H9 (cell line): ENCODE results near the gene DPM3. TPM values are rescaled to one million over a fixed set of nuclear protein-coding genes. Genes with fewer than 3 reads are reported as not detected.

ENCODE experiments used
- DNase-seq: peaks from one replicate; pipeline ENCODE4 v3.0.0-alpha.2; 2017
- H2AFZ ChIP-seq: one replicate; pipeline ENCODE4 v1.6.1; 2013; ENCODE audit warnings: mild to moderate bottlenecking, low read length, control low read depth, moderate library complexity
- H2AK5ac ChIP-seq: 2 replicates; pipeline ENCODE4 v1.6.1; 2013; ENCODE audit warnings: low read length, control low read depth, mixed read lengths; ENCODE audit not compliant: insufficient read length
- H2BK120ac ChIP-seq: one replicate; pipeline ENCODE4 v1.6.1; 2013; ENCODE audit warnings: low read depth, mild to moderate bottlenecking, low read length, control low read depth, inconsistent platforms; ENCODE audit not compliant: poor library complexity, severe bottlenecking
- H2BK12ac ChIP-seq: 2 replicates; pipeline ENCODE4 v1.6.1; 2013; ENCODE audit warnings: low read length, control low read depth, mixed read lengths, low read depth; ENCODE audit not compliant: insufficient read length
- H2BK15ac ChIP-seq: 2 replicates; pipeline ENCODE4 v1.6.1; 2013; ENCODE audit warnings: low read depth, low read length, control low read depth
- H2BK20ac ChIP-seq: one replicate; pipeline ENCODE4 v1.6.1; 2013; ENCODE audit warnings: low read depth, mild to moderate bottlenecking, low read length, control low read depth, inconsistent platforms; ENCODE audit not compliant: poor library complexity, severe bottlenecking
- H2BK5ac ChIP-seq: 2 replicates; pipeline ENCODE4 v1.6.1; 2013; ENCODE audit warnings: low read length, control low read depth, mixed read lengths; ENCODE audit not compliant: insufficient read length
- H3K14ac ChIP-seq: 2 replicates; pipeline ENCODE4 v1.6.1; 2013; ENCODE audit warnings: low read length, control low read depth; ENCODE audit not compliant: insufficient read depth
- H3K18ac ChIP-seq: 2 replicates; pipeline ENCODE4 v1.6.1; 2013; ENCODE audit warnings: low read depth, mild to moderate bottlenecking, mixed read lengths, low read length, control low read depth; ENCODE audit not compliant: insufficient read length
- H3K23ac ChIP-seq: 2 replicates; pipeline ENCODE4 v1.6.1; 2013; ENCODE audit warnings: low read length, control low read depth, mixed read lengths, low read depth; ENCODE audit not compliant: insufficient read length
- H3K23me2 ChIP-seq: 2 replicates; pipeline ENCODE4 v1.6.1; 2013; ENCODE audit warnings: low read depth, mild to moderate bottlenecking, mixed read lengths, low read length, control low read depth; ENCODE audit not compliant: insufficient read length, poor library complexity, severe bottlenecking
- H3K27ac ChIP-seq: 2 replicates; pipeline ENCODE4 v1.5.1; 2013; ENCODE audit warnings: low read length, control low read depth, mixed read lengths, low read depth; ENCODE audit not compliant: insufficient read length
- H3K27me3 ChIP-seq: 2 replicates; pipeline ENCODE4 v1.6.1; 2013; ENCODE audit warnings: low read length, control low read depth, inconsistent platforms; ENCODE audit not compliant: insufficient read depth
- H3K4ac ChIP-seq: 2 replicates; pipeline ENCODE4 v1.6.1; 2013; ENCODE audit warnings: low read depth, mild to moderate bottlenecking, control low read depth, inconsistent platforms, low read length, moderate library complexity
- H3K4me1 ChIP-seq: 2 replicates; pipeline ENCODE4 v1.6.1; 2013; ENCODE audit warnings: low read length, control low read depth, inconsistent platforms; ENCODE audit not compliant: insufficient read depth
- H3K4me2 ChIP-seq: 2 replicates; pipeline ENCODE4 v1.6.1; 2013; ENCODE audit warnings: low read length, control low read depth, mixed read lengths; ENCODE audit not compliant: insufficient read length, insufficient read depth
- H3K56ac ChIP-seq: 2 replicates; pipeline ENCODE4 v1.6.1; 2013; ENCODE audit warnings: low read depth, mild to moderate bottlenecking, mixed read lengths, low read length, control low read depth; ENCODE audit not compliant: insufficient read length
- H3K79me1 ChIP-seq: 2 replicates; pipeline ENCODE4 v1.6.1; 2013; ENCODE audit warnings: low read depth, mild to moderate bottlenecking, moderate library complexity, low read length, control low read depth, inconsistent platforms; ENCODE audit not compliant: insufficient read depth, poor library complexity, severe bottlenecking
- H3K79me2 ChIP-seq: 2 replicates; pipeline ENCODE4 v1.6.1; 2013; ENCODE audit warnings: low read length, control low read depth, inconsistent platforms; ENCODE audit not compliant: insufficient read depth
- H3K9ac ChIP-seq: 2 replicates; pipeline ENCODE4 v1.6.1; 2013; ENCODE audit warnings: low read length, control low read depth, mixed read lengths; ENCODE audit not compliant: insufficient read length; ENCODE audit errors: extremely low read depth
- H3K9me3 ChIP-seq: one replicate; pipeline ENCODE4 v1.6.1; 2013; ENCODE audit warnings: low read depth, low read length, inconsistent platforms; ENCODE audit not compliant: control insufficient read depth
- H3T11ph ChIP-seq: one replicate; pipeline ENCODE4 v1.6.1; 2013; ENCODE audit warnings: mild to moderate bottlenecking, low read length, control low read depth, inconsistent platforms
- H4K20me1 ChIP-seq: one replicate; pipeline ENCODE4 v1.6.1; 2013; ENCODE audit not compliant: control insufficient read depth, insufficient read length, insufficient read depth
- H4K5ac ChIP-seq: 2 replicates; pipeline ENCODE4 v1.6.1; 2013; ENCODE audit warnings: low read depth, mild to moderate bottlenecking, mixed read lengths, low read length, control low read depth; ENCODE audit not compliant: insufficient read length
- H4K8ac ChIP-seq: replicated peaks from 2 replicates; pipeline ENCODE4 v1.6.1; 2013; ENCODE audit warnings: low read length, control low read depth, mixed read lengths, low read depth; ENCODE audit not compliant: insufficient read length
- H4K91ac ChIP-seq: 2 replicates; pipeline ENCODE4 v1.6.1; 2013; ENCODE audit warnings: low read depth, mild to moderate bottlenecking, moderate library complexity, mixed read lengths, low read length, control low read depth; ENCODE audit not compliant: insufficient read length
- H3K27ac Mint-ChIP-seq, 3 experiments: 2 replicates in 2 of 3; 3 replicates in 1 of 3; pipeline ENCODE4 v1.8.0; 2020 to 2021; ENCODE audit warnings: mixed read lengths in 3 of 3, mild to moderate bottlenecking in 1 of 3, moderate library complexity in 1 of 3
- H3K27me3 Mint-ChIP-seq: 2 replicates; pipeline ENCODE4 v1.8.0; 2021; ENCODE audit warnings: low read depth, mild to moderate bottlenecking, moderate library complexity, mixed read lengths
- H3K36me3 Mint-ChIP-seq, 3 experiments: 2 replicates in 2 of 3; 3 replicates in 1 of 3; pipeline ENCODE4 v1.8.0; 2020 to 2021; ENCODE audit warnings: low read depth in 3 of 3, mixed read lengths in 3 of 3; ENCODE audit not compliant: insufficient read depth in 1 of 3
- H3K4me1 Mint-ChIP-seq, 2 experiments: 2 replicates each; pipeline ENCODE4 v1.8.0; 2020; ENCODE audit warnings: mixed read lengths in 2 of 2
- H3K4me3 Mint-ChIP-seq, 2 experiments: 2 replicates in 1 of 2; 3 replicates in 1 of 2; pipeline ENCODE4 v1.8.0; 2020 to 2021; ENCODE audit warnings: mild to moderate bottlenecking in 2 of 2, mixed read lengths in 2 of 2, moderate library complexity in 1 of 2
- H3K9me3 Mint-ChIP-seq, 2 experiments: 2 replicates in 1 of 2; 3 replicates in 1 of 2; pipeline ENCODE4 v1.8.0; 2020; ENCODE audit warnings: mild to moderate bottlenecking in 2 of 2, mixed read lengths in 2 of 2, moderate library complexity in 1 of 2
- WGBS: extraction: QIAGEN DNeasy Blood & Tissue Kit; methylation state at CpG from one replicate; pipeline ENCODE4 v1.1.7; 2013; ENCODE audit warnings: missing lambda C conversion rate, low lambda C conversion rate, mixed read lengths; ENCODE audit not compliant: insufficient read length; ENCODE audit errors: extremely low coverage; 5-methylcytosine and 5-hydroxymethylcytosine counted together
- total RNA-seq: library from RNA; stranded (reverse); gene quantifications from 2 replicates; pipeline ENCODE4 v1.2.1, GENCODE V29; 2021
- TF ChIP-seq, protein P1 (sequence below): fragments of 200-600 bp; sonication (generic); conservative IDR thresholded peaks from 3 replicates; pipeline ENCODE4 v1.8.0; 2021; ENCODE audit warnings: antibody characterized with exemption, mild to moderate bottlenecking

Gene DPM3
- total RNA-seq, 1 experiment from 2014 or later: 48.5 TPM

DNA sequence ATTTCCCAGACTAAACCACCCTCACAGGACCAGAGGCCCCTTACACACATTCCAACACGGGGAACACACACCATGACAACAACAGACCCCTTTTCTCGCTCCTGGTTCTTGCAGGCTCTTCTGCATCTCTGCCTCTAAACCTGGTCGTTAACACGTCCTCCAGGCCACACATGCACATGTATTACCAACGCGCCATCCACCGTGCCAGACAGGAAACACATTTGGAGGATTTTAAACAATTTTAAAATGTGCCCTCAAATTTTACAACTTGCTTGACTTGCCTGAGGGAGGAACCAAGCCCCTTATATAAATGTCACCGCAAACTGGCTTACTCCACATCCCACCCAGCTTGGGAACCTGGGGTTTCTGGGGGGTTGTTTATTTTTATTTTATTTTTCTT lies 29.5 kb downstream of the DPM3 start:
- no peak overlapping the region for H3K18ac ChIP-seq
- H3K27me3 Mint-ChIP-seq: peaks cover 30% of the 10 kb centered on the region
- no peak overlapping the region for H2BK120ac ChIP-seq
- H2AK5ac ChIP-seq: no peak overlapping the region
- H3K9me3 Mint-ChIP-seq: no peaks in the 10 kb centered on the region
- H3K4me1 ChIP-seq: no peaks in the 10 kb centered on the region
- H3K56ac ChIP-seq: no peak overlapping the region
- no peak for DNase-seq
- no peaks in the 10 kb centered on the region for H3K23me2 ChIP-seq
- no peaks in the 10 kb centered on the region for H3K9me3 ChIP-seq
- H3K27ac ChIP-seq: no peak overlapping the region
- no CpG with 5 or more reads among the region's 8 CpGs for WGBS
- peaks cover 2 to 4% of the 10 kb centered on the region in 2 experiments; a peak in 1 of 4 replicates for H3K4me1 Mint-ChIP-seq
- H4K5ac ChIP-seq: no peak overlapping the region
- H4K8ac ChIP-seq: no peak overlapping the region
- no peak overlapping the region for H3K9ac ChIP-seq
- no peak overlapping the region for H3K4me3 Mint-ChIP-seq
- no peak overlapping the region for H2BK15ac ChIP-seq
- H3K79me1 ChIP-seq: no peaks in the 10 kb centered on the region
- no peak overlapping the region for H3K14ac ChIP-seq
- H3K36me3 Mint-ChIP-seq: no peaks in the 10 kb centered on the region
- H2BK5ac ChIP-seq: no peak overlapping the region
- H4K91ac ChIP-seq: no peak overlapping the region
- no peak overlapping the region for H2AFZ ChIP-seq
- no peak overlapping the region for H3K23ac ChIP-seq
- H2BK20ac ChIP-seq: no peak overlapping the region
- no peak overlapping the region for H3T11ph ChIP-seq
- no peak overlapping the region for H3K4me2 ChIP-seq
- H3K4ac ChIP-seq: no peak overlapping the region
- H3K27ac Mint-ChIP-seq: peak overlapping the region in 1 of 3 experiments; percentile 20; a peak in 2 of 7 replicates
- TF ChIP-seq, protein P1, sequence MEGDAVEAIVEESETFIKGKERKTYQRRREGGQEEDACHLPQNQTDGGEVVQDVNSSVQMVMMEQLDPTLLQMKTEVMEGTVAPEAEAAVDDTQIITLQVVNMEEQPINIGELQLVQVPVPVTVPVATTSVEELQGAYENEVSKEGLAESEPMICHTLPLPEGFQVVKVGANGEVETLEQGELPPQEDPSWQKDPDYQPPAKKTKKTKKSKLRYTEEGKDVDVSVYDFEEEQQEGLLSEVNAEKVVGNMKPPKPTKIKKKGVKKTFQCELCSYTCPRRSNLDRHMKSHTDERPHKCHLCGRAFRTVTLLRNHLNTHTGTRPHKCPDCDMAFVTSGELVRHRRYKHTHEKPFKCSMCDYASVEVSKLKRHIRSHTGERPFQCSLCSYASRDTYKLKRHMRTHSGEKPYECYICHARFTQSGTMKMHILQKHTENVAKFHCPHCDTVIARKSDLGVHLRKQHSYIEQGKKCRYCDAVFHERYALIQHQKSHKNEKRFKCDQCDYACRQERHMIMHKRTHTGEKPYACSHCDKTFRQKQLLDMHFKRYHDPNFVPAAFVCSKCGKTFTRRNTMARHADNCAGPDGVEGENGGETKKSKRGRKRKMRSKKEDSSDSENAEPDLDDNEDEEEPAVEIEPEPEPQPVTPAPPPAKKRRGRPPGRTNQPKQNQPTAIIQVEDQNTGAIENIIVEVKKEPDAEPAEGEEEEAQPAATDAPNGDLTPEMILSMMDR: no peak
- no peaks in the 10 kb centered on the region for H3K27me3 ChIP-seq
- no peak overlapping the region for H2BK12ac ChIP-seq
- H4K20me1 ChIP-seq: no peaks in the 10 kb centered on the region
- H3K79me2 ChIP-seq: no peaks in the 10 kb centered on the region
